IgD-negative memory B cell (primary cell): ENCODE data around the gene SPACA9. TPM values are rescaled to one million over a fixed set of nuclear protein-coding genes. Genes with fewer than 3 reads are reported as not detected.

ENCODE experiments used
- H3K27ac Mint-ChIP-seq, 3 donors: one replicate each; pipeline ENCODE4 v1.8.0; 2020 to 2022; ENCODE audit warnings: mild to moderate bottlenecking in 3 of 3, mixed read lengths in 3 of 3, moderate library complexity in 1 of 3
- H3K27me3 Mint-ChIP-seq: one replicate; pipeline ENCODE4 v1.8.0; 2021; ENCODE audit warnings: mixed read lengths
- H3K36me3 Mint-ChIP-seq: one replicate; pipeline ENCODE4 v1.8.0; 2020; ENCODE audit warnings: mild to moderate bottlenecking, mixed read lengths
- H3K4me1 Mint-ChIP-seq, 3 donors: one replicate each; pipeline ENCODE4 v1.8.0; 2020 to 2022; ENCODE audit warnings: mixed read lengths in 3 of 3, mild to moderate bottlenecking in 1 of 3
- H3K4me3 Mint-ChIP-seq, 4 donors: one replicate each; pipeline ENCODE4 v1.8.0; 2020 to 2022; ENCODE audit warnings: mild to moderate bottlenecking in 4 of 4, mixed read lengths in 4 of 4, moderate library complexity in 3 of 4
- H3K9me3 Mint-ChIP-seq, 3 donors: one replicate each; pipeline ENCODE4 v1.8.0; 2020 to 2021; ENCODE audit warnings: mixed read lengths in 3 of 3, mild to moderate bottlenecking in 1 of 3
- polyA plus RNA-seq: library from polyadenylated mRNA; unstranded; fragments of 300-500 nt; fragmentation: Illumina TruSeq; gene quantifications from one replicate; pipeline ENCODE4 v1.2.3, GENCODE V29; 2021

The SPACA9 gene
- polyA plus RNA-seq, 1 donor from 2014 or later = 4.6 TPM

GRCh38 chr9:132923346-132923902 lies 44.7 kb downstream of the SPACA9 start:
- Mint-ChIP-seq H3K27ac (no peak overlapping the region), H3K9me3 (no peaks in the 10 kb centered on the region), H3K36me3 (peaks cover 12% of the 10 kb centered on the region), H3K27me3 (no peaks in the 10 kb centered on the region), H3K4me3 (no peak overlapping the region), H3K4me1 (peaks cover 0 to 1% (median 0%) of the 10 kb centered on the region in 3 donors)

- Mint-ChIP-seq H3K4me3 (no peak overlapping the region), H3K36me3 (peaks cover 12% of the 10 kb centered on the region), H3K27ac (no peak overlapping the region), H3K9me3 (no peaks in the 10 kb centered on the region), H3K27me3 (no peaks in the 10 kb centered on the region), H3K4me1 (peaks cover 0 to 6% (median 2%) of the 10 kb centered on the region in 3 donors)
Observed at GRCh38 chr9:132927704-132928103, 49.0 kb downstream of the SPACA9 start.

- H3K27ac Mint-ChIP-seq = no peak overlapping the region
- H3K36me3 Mint-ChIP-seq = peaks cover 7% of the 10 kb centered on the region
- H3K4me1 Mint-ChIP-seq = peaks cover 2 to 7% (median 2%) of the 10 kb centered on the region in 3 donors
- H3K4me3 Mint-ChIP-seq = no peak overlapping the region
- H3K9me3 Mint-ChIP-seq = no peaks in the 10 kb centered on the region
- H3K27me3 Mint-ChIP-seq = no peaks in the 10 kb centered on the region
Observed at GRCh38 chr9:132931178-132931735, 52.6 kb downstream of the SPACA9 start.

GRCh38 chr9:132935026-132935425 lies 56.3 kb downstream of the SPACA9 start:
- Mint-ChIP-seq H3K27me3 (no peaks in the 10 kb centered on the region), H3K4me1 (peaks cover 2 to 7% (median 5%) of the 10 kb centered on the region in 3 donors), H3K9me3 (no peaks in the 10 kb centered on the region), H3K36me3 (peaks cover 2% of the 10 kb centered on the region), H3K27ac (no peak overlapping the region), H3K4me3 (no peak overlapping the region)

- H3K4me3 Mint-ChIP-seq = no peak overlapping the region
- H3K27me3 Mint-ChIP-seq = no peaks in the 10 kb centered on the region
- H3K4me1 Mint-ChIP-seq = peaks cover 6 to 10% (median 10%) of the 10 kb centered on the region in 3 donors
- H3K27ac Mint-ChIP-seq = no peak overlapping the region
- H3K9me3 Mint-ChIP-seq = no peaks in the 10 kb centered on the region
- H3K36me3 Mint-ChIP-seq = peaks cover 2% of the 10 kb centered on the region
Observed at GRCh38 chr9:132937463-132937901, 58.8 kb downstream of the SPACA9 start.

- no peaks in the 10 kb centered on the region for H3K27me3 Mint-ChIP-seq
- H3K36me3 Mint-ChIP-seq = peaks cover 2% of the 10 kb centered on the region
- peaks cover 4 to 23% (median 19%) of the 10 kb centered on the region in 3 donors for H3K4me1 Mint-ChIP-seq
- H3K27ac Mint-ChIP-seq = no peak overlapping the region
- no peaks in the 10 kb centered on the region for H3K9me3 Mint-ChIP-seq
- H3K4me3 Mint-ChIP-seq = peak overlapping the region in 1 of 4 donors; percentile 24
Observed at GRCh38 chr9:132939169-132939568, 60.5 kb downstream of the SPACA9 start.

Other genes with a start within 250 kb of the SPACA9 start
- gene DDX31, start 208.9 kb upstream of the SPACA9 start, polyA plus RNA-seq = 7.6 TPM
- gene GTF3C4, start 208.4 kb upstream of the SPACA9 start, polyA plus RNA-seq = 4.1 TPM
- gene AK8, start 614 bp upstream of the SPACA9 start, polyA plus RNA-seq = 11.8 TPM
- gene TSC1, start 65.7 kb downstream of the SPACA9 start, polyA plus RNA-seq = 8.9 TPM
- 0.74 TPM for gene GFI1B, start 99.8 kb downstream of the SPACA9 start, polyA plus RNA-seq
- 34.5 TPM for gene GTF3C5, start 152.1 kb downstream of the SPACA9 start, polyA plus RNA-seq
- gene CEL, start 183.1 kb downstream of the SPACA9 start, polyA plus RNA-seq = not detected
- 16.9 TPM for gene RALGDS, start 242.3 kb downstream of the SPACA9 start, polyA plus RNA-seq